Measurements from ENCODE around the gene COA1.
A peak's percentile ranks its signal among the peaks of the same experiment; 100 is the strongest.

The COA1 gene

GRCh38 chr7:43643846-43644245, 85.5 kb downstream of the COA1 start:
- H3K27ac ChIP-seq, result no peak overlapping the region
- no peak for TF ChIP-seq CTCF (conservative IDR thresholded peaks at IDR 0.05)

DNA sequence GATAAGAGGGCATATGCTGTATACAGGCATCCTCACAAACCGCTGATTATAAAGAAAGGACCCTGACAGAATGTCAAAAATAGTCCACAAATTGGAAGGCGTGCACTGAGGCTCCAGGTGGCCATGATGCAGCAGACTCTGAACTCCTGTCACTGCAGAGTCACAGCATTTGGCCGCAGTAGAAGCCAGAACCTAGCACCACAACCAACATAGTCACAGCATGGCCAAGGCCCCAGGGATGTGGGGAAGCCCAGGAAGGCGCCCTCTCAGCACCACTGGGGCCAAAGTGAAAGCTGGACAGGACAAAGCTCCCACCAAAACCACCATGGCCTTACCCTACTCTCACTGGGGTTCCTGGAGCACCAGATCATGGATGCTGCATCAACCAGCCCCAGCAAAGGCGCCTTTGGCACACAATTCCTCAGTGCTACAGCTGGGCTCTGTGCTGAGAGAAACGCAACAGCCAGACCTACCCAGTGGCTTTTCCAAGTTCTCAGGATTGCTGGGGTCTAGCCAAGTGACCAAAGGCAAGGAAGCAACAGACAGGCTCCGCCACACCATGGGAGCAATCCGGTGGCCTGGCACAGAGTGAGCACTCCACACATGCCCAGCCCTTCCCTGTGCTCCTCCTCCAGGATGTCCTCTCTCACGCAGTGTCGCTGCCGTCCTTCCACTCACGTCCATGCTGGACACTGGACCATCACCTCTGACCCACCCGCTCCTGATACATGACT, 86.3 kb downstream of the COA1 start:
- no peak for TF ChIP-seq CTCF (conservative IDR thresholded peaks at IDR 0.05)
- H3K27ac ChIP-seq, result no peak overlapping the region

GRCh38 chr7:43640679-43641078, 88.6 kb downstream of the COA1 start:
- no peak overlapping the region for H3K27ac ChIP-seq
- TF ChIP-seq CTCF (conservative IDR thresholded peaks at IDR 0.05), result no peak

DNA sequence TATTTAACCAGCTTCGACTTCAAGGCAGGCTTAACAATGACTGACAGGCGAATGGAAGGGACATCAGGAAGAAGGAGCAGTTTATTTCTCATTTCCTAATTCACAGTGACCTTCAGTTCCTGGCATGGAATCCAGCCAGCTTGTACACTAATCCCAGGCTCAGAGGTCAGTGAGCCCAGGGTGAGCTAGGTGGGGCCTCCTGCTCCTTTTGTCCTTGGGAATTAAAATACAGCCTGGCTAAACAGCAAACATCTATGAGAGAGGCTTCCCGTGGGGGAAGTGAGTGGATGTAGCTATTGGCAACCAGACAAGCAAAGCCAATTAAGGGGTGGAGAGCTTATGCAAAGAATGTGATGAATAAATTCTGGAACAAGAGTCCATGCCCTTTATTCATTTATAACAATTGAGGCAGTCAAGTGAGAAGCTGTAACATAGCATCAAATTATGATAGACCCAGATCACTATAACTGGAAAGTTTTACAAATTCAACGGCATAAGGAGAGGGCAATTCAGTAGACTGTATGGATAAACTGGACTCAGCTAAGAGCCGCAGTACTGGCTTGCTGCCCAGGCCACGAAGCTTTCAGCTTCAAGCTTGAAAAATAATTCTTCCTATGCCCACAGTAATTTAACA, 89.3 kb downstream of the COA1 start:
- no peak overlapping the region for H3K27ac ChIP-seq
- TF ChIP-seq CTCF (conservative IDR thresholded peaks at IDR 0.05), result no peak

DNA sequence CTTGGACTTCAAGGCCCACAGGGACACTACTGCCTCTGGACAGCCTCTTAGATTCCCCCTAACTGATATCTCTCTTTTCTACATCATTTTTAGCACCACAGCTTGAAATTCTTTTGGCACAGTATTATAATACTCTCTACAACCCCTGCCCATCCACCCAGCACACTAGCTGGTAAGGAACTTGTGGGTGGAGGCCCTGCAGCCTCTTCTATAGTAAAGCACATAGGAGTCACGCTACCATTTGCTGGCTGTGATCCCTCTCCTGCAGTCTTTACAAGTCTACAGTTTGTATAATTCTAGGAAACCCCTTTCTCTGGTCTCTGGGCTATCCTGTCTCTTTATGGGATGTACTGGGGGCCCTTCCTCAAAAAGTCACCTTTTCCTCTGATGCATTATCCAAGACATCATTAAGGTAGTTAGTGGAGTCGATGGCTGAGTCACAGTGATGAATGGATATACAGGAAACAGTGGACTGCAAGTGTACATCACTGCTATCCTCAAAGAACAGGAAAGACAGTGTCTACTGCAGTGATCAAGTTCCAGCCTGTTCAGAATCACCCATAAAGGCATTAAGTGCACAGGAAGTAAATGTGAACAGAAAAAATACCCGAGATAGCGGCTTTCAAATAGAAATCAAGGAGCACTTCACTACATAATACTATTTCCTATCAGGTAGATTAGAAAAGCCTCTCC, 92.1 kb downstream of the COA1 start:
- TF ChIP-seq CTCF (conservative IDR thresholded peaks at IDR 0.05), result no peak
- peak overlapping the region; percentile 51 for H3K27ac ChIP-seq

DNA sequence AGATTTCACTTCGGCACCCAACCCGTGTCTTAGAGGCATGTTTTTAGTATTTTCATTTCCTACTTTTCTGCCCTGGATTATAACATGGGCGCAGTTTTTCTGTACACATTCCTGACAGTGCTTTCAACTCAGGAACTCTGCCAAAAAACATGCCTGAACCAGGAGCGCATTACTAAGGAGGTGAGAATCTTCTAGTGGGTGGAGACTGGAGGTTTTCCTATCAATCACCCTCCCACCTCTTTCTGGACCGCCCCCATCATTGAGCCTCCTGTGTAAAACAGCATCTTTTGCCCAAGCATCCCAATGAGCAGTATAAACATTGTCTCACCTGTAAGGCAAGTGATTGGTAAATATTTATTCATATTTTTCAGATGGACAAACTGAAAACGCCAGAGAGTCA, 93.2 kb downstream of the COA1 start:
- peak overlapping the region; percentile 51 for H3K27ac ChIP-seq
- no peak for TF ChIP-seq CTCF (conservative IDR thresholded peaks at IDR 0.05)

- TF ChIP-seq CTCF (conservative IDR thresholded peaks at IDR 0.05), result no peak
- no peak overlapping the region for H3K27ac ChIP-seq
These were observed 94.9 kb downstream of the COA1 start for GRCh38 chr7:43634384-43634783.
